ENCODE results near the gene ARHGEF4.

Gene ARHGEF4

DNA sequence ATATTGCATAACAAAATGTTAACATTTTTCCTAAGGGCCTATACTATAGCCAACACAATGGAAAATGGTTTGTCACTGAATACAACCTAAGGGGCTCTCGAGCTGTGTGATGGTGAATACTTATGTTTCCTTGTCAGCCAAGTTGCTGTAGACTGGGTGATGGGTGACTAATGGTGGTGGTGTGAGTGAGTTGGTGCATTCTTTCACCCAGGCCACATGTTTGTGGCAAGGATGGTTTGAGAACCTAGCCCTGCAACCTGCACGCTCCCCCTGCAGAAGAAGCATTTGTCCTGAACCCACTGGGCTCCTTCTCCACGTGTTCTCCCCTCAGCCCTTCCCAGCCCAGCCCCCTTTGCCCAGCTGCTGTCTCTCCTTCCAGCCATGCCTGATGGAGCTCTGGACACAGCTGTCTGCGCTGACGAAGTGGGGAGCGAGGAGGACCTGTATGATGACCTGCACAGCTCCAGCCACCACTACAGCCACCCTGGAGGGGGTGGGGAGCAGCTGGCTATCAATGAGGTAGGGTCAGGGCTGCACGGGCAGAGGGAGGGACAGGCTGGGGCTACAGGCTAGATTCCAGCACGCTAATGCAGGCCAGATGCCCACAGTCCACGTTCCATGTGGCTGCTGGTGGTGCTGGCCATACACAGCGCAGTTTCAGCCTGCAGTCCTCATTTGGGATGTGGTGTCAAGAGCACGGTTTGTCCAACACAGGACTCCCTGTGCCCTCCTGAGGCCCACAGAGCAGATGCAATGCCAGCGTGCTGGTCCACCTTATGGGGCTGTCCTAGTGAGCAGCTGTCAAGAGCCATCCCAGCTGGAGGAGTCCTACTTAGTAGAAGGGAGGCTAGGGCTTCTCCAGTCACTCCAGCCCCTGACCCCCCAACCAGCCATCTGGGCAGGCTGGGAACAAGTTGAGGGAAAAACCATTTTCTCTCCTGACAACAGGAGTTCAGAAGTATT lies 191.1 kb downstream of the ARHGEF4 start:
- no peak for DNase-seq

- no peak for DNase-seq
Measured at GRCh38 chr2:131029812-131030211, 193.1 kb downstream of the ARHGEF4 start.

DNA sequence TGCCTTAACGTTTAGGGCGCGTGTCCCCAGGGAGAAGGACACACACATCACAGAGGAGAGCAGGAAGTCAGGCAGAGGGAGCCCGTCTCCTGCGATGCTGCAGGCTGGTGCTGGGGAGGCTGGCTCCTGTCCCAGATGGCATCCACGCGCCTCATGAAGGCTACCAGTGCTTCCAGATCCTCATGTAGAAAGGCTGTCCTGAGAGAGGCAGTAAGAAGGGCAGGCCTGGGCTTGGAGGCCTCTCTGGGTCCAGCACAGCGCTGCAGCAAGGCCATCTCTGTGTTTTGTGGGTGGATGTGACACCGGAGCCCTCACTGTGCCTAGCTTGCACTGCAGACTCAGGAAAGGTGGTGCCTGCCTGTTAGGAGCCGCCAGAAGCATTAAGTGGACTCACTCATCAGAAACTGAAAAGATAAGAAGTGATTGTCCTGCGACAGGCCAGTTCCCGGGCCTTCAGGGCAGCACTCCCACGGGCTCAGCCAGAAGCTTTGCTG lies 193.8 kb downstream of the ARHGEF4 start:
- no peak for DNase-seq

DNA sequence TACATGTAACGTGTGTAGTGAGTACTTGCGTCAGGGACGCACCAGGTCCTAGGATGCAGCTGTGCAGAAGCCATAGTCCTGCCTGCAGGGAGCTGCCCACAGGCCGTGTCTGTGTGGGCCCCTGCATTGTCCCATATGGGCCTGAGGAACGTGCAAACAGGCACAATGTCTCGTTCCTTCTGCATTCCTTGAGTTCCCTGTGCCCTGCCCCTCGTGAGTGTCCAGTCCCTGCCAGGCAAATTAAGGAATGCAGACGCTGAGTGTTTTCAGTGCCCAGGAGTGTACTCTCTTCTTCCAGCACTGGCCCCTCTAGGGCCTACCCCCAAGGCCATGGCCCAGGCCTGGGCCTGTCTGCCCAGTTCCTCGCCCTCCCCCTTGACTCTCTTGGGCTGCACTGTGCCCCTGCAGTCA lies 194.7 kb downstream of the ARHGEF4 start:
- DNase-seq = no peak

GRCh38 chr2:131031875-131032274 lies 195.2 kb downstream of the ARHGEF4 start:
- DNase-seq = no peak

DNA sequence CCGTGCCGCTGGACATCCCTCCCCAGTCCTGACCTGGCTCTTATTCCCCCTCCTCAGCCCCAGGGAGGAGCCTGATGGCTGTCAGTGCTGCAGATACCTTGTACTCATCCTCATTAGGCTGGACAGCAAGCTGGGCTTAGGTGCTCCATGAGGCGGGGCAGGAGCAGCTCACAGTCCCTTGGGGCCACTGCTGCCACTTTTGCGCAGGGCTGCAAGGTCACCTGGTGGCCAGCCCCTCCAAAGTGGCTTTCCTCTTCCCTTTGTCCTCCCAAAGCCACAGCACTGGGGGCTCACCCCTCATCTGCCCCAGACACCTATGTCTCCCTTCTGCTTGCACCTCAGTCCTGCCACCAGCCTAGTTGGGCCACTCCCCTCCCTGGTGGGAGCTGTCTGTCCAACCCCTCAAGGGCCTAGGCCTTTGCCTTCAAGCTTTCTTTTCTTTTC lies 195.7 kb downstream of the ARHGEF4 start:
- DNase-seq = no peak

DNA sequence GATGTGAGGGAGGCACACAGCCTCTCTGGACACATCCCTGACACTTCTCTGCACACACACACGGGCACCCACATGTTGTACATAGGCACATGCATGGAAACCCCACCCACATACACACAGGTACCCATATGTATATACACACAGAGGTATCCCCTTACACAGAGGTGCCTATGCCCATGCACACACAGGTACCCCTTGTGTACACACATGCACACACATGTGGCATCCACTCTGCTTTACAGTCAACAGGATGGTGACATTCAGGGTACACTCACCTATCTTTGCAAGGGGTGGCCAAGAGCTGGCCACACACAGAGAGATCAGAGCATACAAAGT lies 197.0 kb downstream of the ARHGEF4 start:
- DNase-seq = no peak

- no peak for DNase-seq
Measured at GRCh38 chr2:131034122-131035051, 197.7 kb downstream of the ARHGEF4 start.

DNA sequence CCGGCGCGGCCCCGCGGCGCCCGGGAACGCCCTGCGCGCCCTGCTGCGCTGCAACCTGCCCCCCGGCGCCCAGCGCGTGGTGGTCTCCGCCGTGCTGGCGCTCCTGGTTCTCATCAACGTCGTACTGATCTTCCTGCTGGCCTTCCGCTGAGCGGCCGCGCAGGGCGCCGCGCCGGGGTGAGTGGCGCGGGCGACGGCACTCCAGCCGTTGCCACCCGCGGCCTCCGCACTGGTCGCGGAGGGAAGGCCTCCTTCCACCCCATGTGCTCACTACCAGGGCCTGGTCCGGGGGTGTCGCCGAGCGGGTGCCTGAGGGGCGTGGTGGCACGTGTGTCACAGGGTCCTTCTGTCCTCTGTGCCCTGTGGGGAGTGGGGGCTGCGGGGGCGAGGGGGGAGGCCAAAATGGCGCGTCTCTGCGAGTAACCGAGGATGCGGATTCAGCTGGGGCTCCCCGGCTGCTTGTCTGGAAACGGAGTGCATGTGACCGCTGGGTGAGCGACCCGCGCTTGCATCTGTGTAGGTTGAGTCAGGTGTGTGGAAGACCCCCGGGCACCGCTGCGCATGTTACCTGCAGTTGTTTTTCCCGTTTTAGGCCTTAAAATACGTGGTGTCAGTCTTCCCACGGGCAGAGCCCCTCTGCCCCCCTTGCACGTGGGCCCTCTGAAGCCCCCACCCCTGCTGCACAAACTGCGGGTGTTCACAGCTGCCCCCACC lies 198.6 kb downstream of the ARHGEF4 start:
- DNase-seq = no peak

DNA sequence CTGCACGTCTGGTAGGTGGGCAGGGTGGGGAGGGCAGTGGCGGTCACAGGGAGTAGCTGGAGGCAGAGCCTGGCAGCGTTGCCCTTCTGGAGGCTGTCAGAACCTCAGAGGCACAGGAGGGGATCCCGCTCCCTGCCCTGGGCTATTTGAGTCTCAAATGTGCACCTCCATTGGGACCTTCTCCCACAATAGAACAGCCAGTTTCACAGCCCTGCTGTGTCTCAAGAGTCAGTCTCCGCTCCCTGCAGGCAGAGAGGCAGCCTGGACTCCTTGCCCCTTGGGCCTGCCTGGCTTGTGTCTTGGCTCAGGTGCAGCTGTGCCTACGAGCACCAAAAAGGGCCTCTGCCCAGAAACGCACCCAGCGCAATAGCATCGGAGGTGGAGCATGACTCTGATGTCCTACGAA lies 199.1 kb downstream of the ARHGEF4 start:
- no peak for DNase-seq

GRCh38 chr2:131036269-131036668 lies 199.6 kb downstream of the ARHGEF4 start:
- no peak for DNase-seq

- DNase-seq = no peak
Measured at GRCh38 chr2:131036696-131037397, 200.1 kb downstream of the ARHGEF4 start.

GRCh38 chr2:131037398-131038257 lies 200.9 kb downstream of the ARHGEF4 start:
- DNase-seq = no peak

DNA sequence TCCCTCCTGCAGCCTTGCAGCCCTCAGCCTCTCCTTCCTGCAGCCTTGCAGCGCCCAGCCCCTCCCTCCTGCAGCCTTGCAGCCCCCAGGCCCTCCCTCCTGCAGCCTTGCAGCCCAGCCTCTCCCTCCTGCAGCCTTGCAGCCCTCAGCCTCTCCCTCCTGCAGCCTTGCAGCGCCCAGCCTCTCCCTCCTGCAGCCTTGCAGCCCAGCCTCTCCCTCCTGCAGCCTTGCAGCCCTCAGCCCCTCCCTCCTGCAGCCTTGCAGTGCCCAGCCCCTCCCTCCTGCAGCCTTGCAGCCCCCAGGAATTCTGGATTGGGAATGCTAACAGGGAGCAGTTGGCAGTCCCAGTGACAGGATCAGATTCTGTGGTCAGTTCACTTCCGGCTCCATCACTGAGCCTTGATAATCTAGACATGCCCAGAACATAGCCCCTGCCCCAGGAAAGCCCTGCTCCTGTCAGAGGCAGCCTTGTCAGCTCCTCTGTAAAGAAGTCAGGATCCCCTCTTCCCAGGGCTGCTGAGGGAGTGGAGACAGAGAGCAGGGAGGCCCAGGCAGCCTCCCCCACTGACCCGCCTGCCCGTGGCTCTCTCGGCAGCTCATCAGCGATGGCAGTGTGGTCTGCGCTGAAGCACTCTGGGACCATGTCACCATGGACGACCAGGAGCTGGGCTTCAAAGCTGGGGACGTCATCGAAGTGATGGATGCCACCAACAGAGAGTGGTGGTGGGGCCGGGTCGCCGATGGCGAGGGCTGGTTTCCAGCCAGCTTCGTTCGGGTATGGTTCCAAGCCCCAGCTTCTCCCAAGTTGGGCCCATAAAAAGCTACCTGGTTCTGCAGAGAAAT lies 201.8 kb downstream of the ARHGEF4 start:
- no peak for DNase-seq

DNA sequence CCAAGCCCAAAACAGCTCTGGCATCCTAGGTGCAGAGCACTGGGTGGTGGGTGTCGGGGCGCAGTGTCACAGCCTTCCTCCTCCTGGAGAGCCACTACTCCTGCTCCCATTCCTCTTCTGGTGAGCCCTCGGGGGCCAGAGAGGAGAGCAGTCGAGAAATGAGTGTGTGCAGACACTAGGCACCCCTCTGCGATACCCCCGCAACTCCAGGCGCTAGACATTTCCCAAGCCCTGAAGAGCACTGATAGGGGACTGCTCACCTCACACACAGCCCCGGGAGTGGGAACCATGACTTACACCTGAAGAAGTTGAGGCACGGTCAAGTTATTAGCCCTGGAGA lies 202.4 kb downstream of the ARHGEF4 start:
- no peak for DNase-seq

- no peak for DNase-seq
Measured at GRCh38 chr2:131039535-131039907, 202.8 kb downstream of the ARHGEF4 start.

GRCh38 chr2:131039908-131040660 lies 203.4 kb downstream of the ARHGEF4 start:
- DNase-seq = no peak

GRCh38 chr2:131040661-131041401 lies 204.1 kb downstream of the ARHGEF4 start:
- DNase-seq = no peak

Data from SW 1271 (cell line).